Heart left ventricle (tissue), 13 donors: ENCODE measurements around the gene KIAA1614.

ENCODE experiments used
- POLR2A ChIP-seq, 2 donors: fragments of 450-650 bp; IDR thresholded peaks; one replicate each; pipeline ENCODE4 v1.6.1; 2017; ENCODE audit warnings: antibody characterized with exemption in 2 of 2, mild to moderate bottlenecking in 2 of 2, moderate library complexity in 2 of 2
- TF ChIP-seq, protein P1 (sequence below), 12 donors: fragments of 200-600 bp; sonication (generic) in 4 of 12; IDR thresholded peaks; one replicate each; pipeline versions ENCODE4 v1.5.0 to v1.8.0; 2018 to 2022; ENCODE audit warnings: antibody characterized with exemption in 12 of 12, mild to moderate bottlenecking in 5 of 12
- donor health status: ischemic (EF 13 %, LVEDD 7.1; RV severe dilation, severe dysfunction).
- donor health status: DM: no; HTN: yes; CAD: no.
- donor health status: DM: no; HTN: no; CAD: no.
- donor health status: ischemic (EF 25% LVEDD 6.9; RV normal size, moderate dysfunction).
- donor health status: ischemic (EF 25% LVEDD 5.7; RV mildly dilated, moderate dysfunction).
- donor health status: ischemic (EF 35%, LVEDD 5.7; RV mildly dilated, moderate dysfunction).
- donor health status: nonischemic (EF 11% LVEDD 7.7; RV severe dilation, severe dysfunction).
- donor health status: DM: yes; HTN: yes; CAD: no.
- donor health status: PGD.
- donor health status: ischemic (EF 29% LVEDD 5.4; RV normal size, mild dysfunction).
- donor health status: nonischemic (EF 23%, LVEDD 6.1; RV moderate dilation, normal function).

DNA sequence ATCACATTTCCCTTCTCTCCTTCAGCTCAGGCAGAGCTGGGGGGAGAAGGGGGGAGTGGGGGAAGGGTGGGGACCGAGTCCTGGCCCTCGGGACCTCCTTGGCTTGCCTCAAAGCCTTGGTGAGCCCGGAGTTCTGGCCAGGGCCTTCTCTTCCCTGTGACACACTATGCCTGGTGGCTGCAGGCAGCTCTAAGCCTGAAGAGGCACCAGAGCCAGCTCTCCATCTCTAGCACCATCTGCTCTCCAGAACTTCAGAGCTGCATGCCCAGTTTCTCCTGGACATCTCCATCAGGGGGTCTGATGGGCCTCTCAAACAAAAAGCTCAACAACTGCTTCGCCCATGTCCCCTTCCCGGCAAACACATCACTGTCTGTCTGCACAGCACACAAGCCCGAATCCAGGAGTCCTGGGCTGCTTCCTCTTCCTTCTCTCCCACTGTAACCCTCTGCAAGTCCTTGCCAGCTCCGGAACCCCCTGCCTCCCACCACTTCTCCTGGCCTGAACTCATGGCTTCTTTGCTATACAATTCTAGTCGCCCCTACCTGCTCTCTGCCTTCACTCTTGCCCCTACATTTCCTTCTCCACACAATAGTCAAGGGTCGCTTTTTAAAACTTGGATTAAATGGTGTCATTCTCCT, 26.5 kb downstream of the KIAA1614 start:
- TF ChIP-seq POLR2A (IDR thresholded peaks at IDR 0.05), result no peak
- TF ChIP-seq, protein P1, sequence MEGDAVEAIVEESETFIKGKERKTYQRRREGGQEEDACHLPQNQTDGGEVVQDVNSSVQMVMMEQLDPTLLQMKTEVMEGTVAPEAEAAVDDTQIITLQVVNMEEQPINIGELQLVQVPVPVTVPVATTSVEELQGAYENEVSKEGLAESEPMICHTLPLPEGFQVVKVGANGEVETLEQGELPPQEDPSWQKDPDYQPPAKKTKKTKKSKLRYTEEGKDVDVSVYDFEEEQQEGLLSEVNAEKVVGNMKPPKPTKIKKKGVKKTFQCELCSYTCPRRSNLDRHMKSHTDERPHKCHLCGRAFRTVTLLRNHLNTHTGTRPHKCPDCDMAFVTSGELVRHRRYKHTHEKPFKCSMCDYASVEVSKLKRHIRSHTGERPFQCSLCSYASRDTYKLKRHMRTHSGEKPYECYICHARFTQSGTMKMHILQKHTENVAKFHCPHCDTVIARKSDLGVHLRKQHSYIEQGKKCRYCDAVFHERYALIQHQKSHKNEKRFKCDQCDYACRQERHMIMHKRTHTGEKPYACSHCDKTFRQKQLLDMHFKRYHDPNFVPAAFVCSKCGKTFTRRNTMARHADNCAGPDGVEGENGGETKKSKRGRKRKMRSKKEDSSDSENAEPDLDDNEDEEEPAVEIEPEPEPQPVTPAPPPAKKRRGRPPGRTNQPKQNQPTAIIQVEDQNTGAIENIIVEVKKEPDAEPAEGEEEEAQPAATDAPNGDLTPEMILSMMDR (IDR thresholded peaks at IDR 0.05), result no peak
